A549 (cell line): Measurements from ENCODE around the gene MEGF9. TPM values are rescaled to one million over a fixed set of nuclear protein-coding genes. Genes with fewer than 3 reads are reported as not detected.

Experiments used
- ATAC-seq, 2 experiments: fragments of 200-7000 bp in 1 of 2; fragments of >200 bp in 1 of 2; cut with Nextera tagmentation in 1 of 2; cut with Tn5 transposase in 1 of 2; 3 replicates each; pipeline versions ENCODE4 v1.8.0 to v1.9.1; 2018 to 2020; ENCODE audit warnings: mild to moderate bottlenecking in 1 of 2, moderate library complexity in 1 of 2
- CTCF ChIA-PET: fragments of 300-600 bp; sonication (Branson Sonifier 250); formaldehyde crosslinking; extraction: SDS; loops from one replicate; lab custom pipeline; 2021; ENCODE audit warnings: antibody characterized with exemption, inconsistent platforms; lab: Yijun Ruan, JAX
- POLR2A ChIA-PET: fragments of 350-600 bp; formaldehyde crosslinking; extraction: SDS; loops from one replicate; lab custom pipeline; 2021; ENCODE audit warnings: antibody characterized with exemption, inconsistent platforms; lab: Yijun Ruan, JAX
- DNase-seq, 2 experiments: peaks; one replicate each; pipeline versions ENCODE4 v3.0.0 to v3.0.0-alpha.2; 2011 to 2016; ENCODE audit warnings: low read depth in 1 of 2, low spot score in 1 of 2
- FAIRE-seq: peaks from 2 replicates; lab custom pipeline; 2011; peaks lifted over from hg19 to GRCh38; lab: Jason Lieb, UNC
- H3K27ac ChIP-seq, 2 experiments: fragments of >200 bp; sonication (Bioruptor Twin); formaldehyde crosslinking; 3 replicates each; pipeline ENCODE4 v1.5.1; 2016 to 2017
- H3K4me1 ChIP-seq: fragments of >200 bp; sonication (Bioruptor Twin); formaldehyde crosslinking; 3 replicates; pipeline ENCODE4 v1.6.1; 2016
- H3K4me2 ChIP-seq: fragments of >200 bp; sonication (Bioruptor Twin); formaldehyde crosslinking; 3 replicates; pipeline ENCODE4 v1.6.1; 2016
- H3K4me3 ChIP-seq: fragments of >200 bp; sonication (Bioruptor Twin); formaldehyde crosslinking; 3 replicates; pipeline ENCODE4 v1.5.1; 2016
- H3K9me3 ChIP-seq: fragments of >200 bp; sonication (Bioruptor Twin); formaldehyde crosslinking; 3 replicates; pipeline ENCODE4 v1.6.1; 2016
- BHLHE40 ChIP-seq: IDR thresholded peaks from 2 replicates; pipeline ENCODE4 v1.6.1; 2012; ENCODE audit warnings: low read depth, low read length, inconsistent platforms
- CEBPB ChIP-seq, 2 experiments: fragments of >200 bp in 1 of 2; sonication (Bioruptor Twin) in 1 of 2; formaldehyde crosslinking in 1 of 2; IDR thresholded peaks; 2 replicates each; pipeline ENCODE4 v1.6.1; 2012 to 2016
- CHD2 ChIP-seq: fragments of 150-350 bp; IDR thresholded peaks from 2 replicates; pipeline ENCODE4 v1.6.1; 2014; ENCODE audit warnings: low read length; ENCODE audit not compliant: partially characterized antibody
- EHMT2 ChIP-seq: fragments of 200-600 bp; sonication (generic); IDR thresholded peaks from 2 replicates; pipeline ENCODE4 v1.6.1; 2016; ENCODE audit warnings: antibody characterized with exemption, low read depth, mild to moderate bottlenecking, moderate library complexity
- ESRRA ChIP-seq: fragments of 150-350 bp; IDR thresholded peaks from 2 replicates; pipeline ENCODE4 v1.6.1; 2014; ENCODE audit warnings: mild to moderate bottlenecking, low read length, borderline replicate concordance
- FOSL2 ChIP-seq, 2 experiments: fragments of 450-650 bp in 1 of 2; fragments of >200 bp in 1 of 2; sonication (Bioruptor Twin) in 1 of 2; formaldehyde crosslinking; IDR thresholded peaks; 2 replicates each; pipeline versions ENCODE4 v1.5.0 to v1.6.1; 2016 to 2020; ENCODE audit warnings: mild to moderate bottlenecking in 1 of 2, moderate library complexity in 1 of 2
- GATA3 ChIP-seq: IDR thresholded peaks from 2 replicates; pipeline ENCODE4 v1.6.1; 2012; ENCODE audit warnings: borderline replicate concordance
- HDAC2 ChIP-seq: fragments of 200-600 bp; sonication (generic); IDR thresholded peaks from 2 replicates; pipeline ENCODE4 v1.6.1; 2016
- HMGXB4 ChIP-seq: fragments of 250-450 bp; sonication (Bioruptor Pico); IDR thresholded peaks from 2 replicates; pipeline ENCODE4 v1.5.0; 2021; ENCODE audit warnings: mild to moderate bottlenecking, moderate library complexity, borderline replicate concordance
- HOXA7 ChIP-seq: fragments of 250-450 bp; sonication (Bioruptor Pico); IDR thresholded peaks from 2 replicates; pipeline ENCODE4 v1.5.0; 2020; ENCODE audit warnings: mild to moderate bottlenecking, moderate library complexity
- HOXB13 ChIP-seq: fragments of 250-450 bp; sonication (Bioruptor Pico); IDR thresholded peaks from 2 replicates; pipeline ENCODE4 v1.5.0; 2020; ENCODE audit warnings: low read depth, mild to moderate bottlenecking, moderate library complexity
- MAFK ChIP-seq: fragments of 450-650 bp; IDR thresholded peaks from 2 replicates; pipeline ENCODE4 v1.6.1; 2014; ENCODE audit not compliant: partially characterized antibody
- MAX ChIP-seq: IDR thresholded peaks from 2 replicates; pipeline ENCODE4 v1.6.1; 2012
- MAZ ChIP-seq: fragments of 150-350 bp; IDR thresholded peaks from 2 replicates; pipeline ENCODE4 v1.6.1; 2014; ENCODE audit warnings: antibody characterized with exemption, low read depth, low read length, borderline replicate concordance
- NFE2L2 ChIP-seq: fragments of 150-350 bp; conservative IDR thresholded peaks from 2 replicates; pipeline ENCODE4 v1.6.1; 2014; ENCODE audit warnings: low read length
- PHF8 ChIP-seq: fragments of 200-600 bp; sonication (generic); IDR thresholded peaks from 2 replicates; pipeline ENCODE4 v1.6.1; 2016; ENCODE audit warnings: low read depth, mild to moderate bottlenecking, antibody characterized with exemption, moderate library complexity, borderline replicate concordance
- POLR2A ChIP-seq: IDR thresholded peaks from 2 replicates; pipeline ENCODE4 v1.6.1; 2012; ENCODE audit warnings: mild to moderate bottlenecking, low read length
- RAD21 ChIP-seq, 2 experiments: fragments of >200 bp in 1 of 2; sonication (Bioruptor Twin) in 1 of 2; formaldehyde crosslinking in 1 of 2; IDR thresholded peaks in 1 of 2; conservative IDR thresholded peaks in 1 of 2; 2 replicates in 1 of 2; 3 replicates in 1 of 2; pipeline ENCODE4 v1.6.1; 2012 to 2018; ENCODE audit warnings: inconsistent platforms in 1 of 2
- RARB ChIP-seq: fragments of 250-450 bp; sonication (Bioruptor Pico); IDR thresholded peaks from 2 replicates; pipeline ENCODE4 v1.8.0; 2021; ENCODE audit warnings: mild to moderate bottlenecking, moderate library complexity
- RCOR1 ChIP-seq: fragments of 150-350 bp; IDR thresholded peaks from 2 replicates; pipeline ENCODE4 v1.6.1; 2014; ENCODE audit warnings: antibody characterized with exemption, low read length, low read depth
- RFX5 ChIP-seq: fragments of 450-650 bp; IDR thresholded peaks from 2 replicates; pipeline ENCODE4 v1.7.1; 2014; ENCODE audit warnings: antibody characterized with exemption, mild to moderate bottlenecking, moderate library complexity
- SREBF2 ChIP-seq: fragments of 450-650 bp; IDR thresholded peaks from 2 replicates; pipeline ENCODE4 v1.6.1; 2014; ENCODE audit warnings: mild to moderate bottlenecking, moderate library complexity
- TP53 ChIP-seq: fragments of 250-450 bp; sonication (Bioruptor Pico); IDR thresholded peaks from 2 replicates; pipeline ENCODE4 v1.5.0; 2021; ENCODE audit warnings: mild to moderate bottlenecking, moderate library complexity
- ZNF302 ChIP-seq: fragments of 250-450 bp; sonication (Bioruptor Pico); IDR thresholded peaks from 2 replicates; pipeline ENCODE4 v1.9.0; 2021; ENCODE audit warnings: inconsistent platforms, mild to moderate bottlenecking, moderate library complexity
- ZSCAN20 ChIP-seq: fragments of 250-450 bp; sonication (Bioruptor Pico); IDR thresholded peaks from 2 replicates; pipeline ENCODE4 v1.8.0; 2022; ENCODE audit warnings: mild to moderate bottlenecking, moderate library complexity
- WGBS: methylation state at CpG from one replicate; pipeline ENCODE4 v1.1.6; 2017; ENCODE audit errors: missing lambda C conversion rate; 5-methylcytosine and 5-hydroxymethylcytosine counted together
- polyA plus RNA-seq, 4 experiments: library from polyadenylated mRNA; depleted of rRNA in 3 of 4; stranded (reverse); fragments of >200 nt; fragmentation: RNase III in 1 of 4; extraction: RNeasy Plus Mini Kit Qiagen cat#74134 plus additional on column Dnase treatment in 1 of 4; gene quantifications; 2 replicates in 3 of 4; 3 replicates in 1 of 4; pipeline ENCODE4 v1.2.3, GENCODE V29; 2011 to 2017
- TF ChIP-seq, protein P1 (sequence below): IDR thresholded peaks from 2 replicates; pipeline ENCODE4 v1.6.1; 2012; ENCODE audit warnings: low read depth, borderline replicate concordance
- TF ChIP-seq, protein P2 (sequence below): fragments of 250-450 bp; sonication (Bioruptor Pico); IDR thresholded peaks from 2 replicates; pipeline ENCODE4 v1.5.0; 2020; ENCODE audit warnings: low read depth, mild to moderate bottlenecking, moderate library complexity
- TF ChIP-seq, protein P3 (sequence below): IDR thresholded peaks from 2 replicates; pipeline ENCODE4 v1.6.1; 2012

The MEGF9 gene
- polyA plus RNA-seq, 2 of the 4 experiments (the other 2 are of a cell fraction): 25.7 to 33.4 TPM

DNA sequence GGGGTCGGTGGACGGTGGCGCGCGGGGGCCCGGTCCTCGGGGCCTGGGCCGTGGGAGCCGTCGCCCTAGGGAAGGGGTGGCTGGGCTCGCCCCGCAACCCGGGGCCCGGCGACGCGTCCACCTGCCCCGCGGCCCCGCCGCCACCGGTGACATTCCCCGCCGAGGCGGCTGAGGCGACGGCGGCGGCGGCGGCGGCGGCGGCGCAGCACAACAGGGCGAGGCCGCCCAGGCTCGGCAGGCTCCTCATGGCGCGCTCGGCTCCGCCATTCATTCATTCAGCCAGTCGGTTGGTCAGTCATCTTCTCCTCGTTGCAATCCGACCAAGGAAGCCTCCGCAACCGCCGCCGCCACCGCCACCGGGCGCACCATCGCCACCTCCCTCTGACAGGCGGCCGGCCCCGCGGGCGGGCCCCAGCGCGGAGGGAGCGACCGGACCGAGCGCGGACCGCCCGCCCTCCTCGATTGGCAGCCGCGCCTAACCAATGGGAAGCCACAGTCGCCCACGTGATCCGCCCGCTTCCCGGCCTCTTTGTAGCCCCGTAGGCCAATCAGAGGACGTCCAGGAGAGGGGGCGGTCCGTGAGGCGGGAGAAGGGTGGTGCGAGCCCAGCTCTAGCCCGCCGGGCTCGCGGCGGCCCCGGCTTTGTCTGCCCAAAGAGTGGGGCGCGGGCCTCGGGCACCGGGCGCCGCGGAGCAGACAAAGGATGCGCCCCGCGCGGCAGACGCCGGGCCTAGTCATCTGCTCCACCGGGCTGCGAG, at the start of gene MEGF9 (continued):
- TF ChIP-seq, protein P1, sequence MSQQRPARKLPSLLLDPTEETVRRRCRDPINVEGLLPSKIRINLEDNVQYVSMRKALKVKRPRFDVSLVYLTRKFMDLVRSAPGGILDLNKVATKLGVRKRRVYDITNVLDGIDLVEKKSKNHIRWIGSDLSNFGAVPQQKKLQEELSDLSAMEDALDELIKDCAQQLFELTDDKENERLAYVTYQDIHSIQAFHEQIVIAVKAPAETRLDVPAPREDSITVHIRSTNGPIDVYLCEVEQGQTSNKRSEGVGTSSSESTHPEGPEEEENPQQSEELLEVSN: peak; percentile 38; the same call in 1 of the 2 replicates
- TF ChIP-seq, protein P2, sequence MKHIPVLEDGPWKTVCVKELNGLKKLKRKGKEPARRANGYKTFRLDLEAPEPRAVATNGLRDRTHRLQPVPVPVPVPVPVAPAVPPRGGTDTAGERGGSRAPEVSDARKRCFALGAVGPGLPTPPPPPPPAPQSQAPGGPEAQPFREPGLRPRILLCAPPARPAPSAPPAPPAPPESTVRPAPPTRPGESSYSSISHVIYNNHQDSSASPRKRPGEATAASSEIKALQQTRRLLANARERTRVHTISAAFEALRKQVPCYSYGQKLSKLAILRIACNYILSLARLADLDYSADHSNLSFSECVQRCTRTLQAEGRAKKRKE: no peak
- TF ChIP-seq EHMT2 (no peak), ZNF302 (CRISPR knock-in tag) (no peak), MAZ (no peak), MAFK (no peak), PHF8 (peak; percentile 67; the same call in 1 of the 2 replicates), HDAC2 (no peak), RCOR1 (no peak), POLR2A (peak; percentile 59), MAX (0 out of 2 replicates have a peak, but pooled peaks have one; percentile 33), RFX5 (no peak), CEBPB (IDR thresholded peaks at IDR 0.05) (no peak), TP53 (CRISPR knock-in tag) (no peak), BHLHE40 (no peak), ESRRA (no peak), HOXB13 (CRISPR knock-in tag) (no peak), RAD21 (conservative IDR thresholded peaks at IDR 0.05 in 1 of 2, IDR thresholded peaks at IDR 0.05 in 1 of 2) (no peak), ZSCAN20 (CRISPR knock-in tag) (no peak)
- TF ChIP-seq, protein P3, sequence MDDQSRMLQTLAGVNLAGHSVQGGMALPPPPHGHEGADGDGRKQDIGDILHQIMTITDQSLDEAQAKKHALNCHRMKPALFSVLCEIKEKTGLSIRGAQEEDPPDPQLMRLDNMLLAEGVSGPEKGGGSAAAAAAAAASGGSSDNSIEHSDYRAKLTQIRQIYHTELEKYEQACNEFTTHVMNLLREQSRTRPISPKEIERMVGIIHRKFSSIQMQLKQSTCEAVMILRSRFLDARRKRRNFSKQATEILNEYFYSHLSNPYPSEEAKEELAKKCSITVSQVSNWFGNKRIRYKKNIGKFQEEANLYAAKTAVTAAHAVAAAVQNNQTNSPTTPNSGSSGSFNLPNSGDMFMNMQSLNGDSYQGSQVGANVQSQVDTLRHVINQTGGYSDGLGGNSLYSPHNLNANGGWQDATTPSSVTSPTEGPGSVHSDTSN: peak; percentile 95

DNA sequence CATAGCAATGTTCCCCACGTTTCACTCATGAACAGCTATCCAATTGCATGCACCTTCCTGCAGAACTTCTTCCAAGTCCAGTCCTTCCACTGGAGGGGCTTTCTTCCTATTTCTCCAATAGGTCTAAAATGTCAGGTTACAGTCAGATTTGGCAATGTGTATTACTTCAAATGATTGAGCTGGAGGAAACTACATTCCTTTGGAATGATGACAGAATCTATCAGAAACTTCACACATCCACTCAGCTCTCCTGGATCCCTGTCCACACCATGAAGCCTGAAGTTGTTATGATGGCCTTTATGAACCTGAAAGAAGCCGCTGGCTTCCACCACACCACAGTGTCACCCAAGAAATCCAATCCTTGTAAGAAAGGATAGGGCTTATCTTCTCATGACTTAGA, 46.7 kb upstream of the MEGF9 start:
- DNase-seq: no peak
- H3K27ac ChIP-seq: no peak overlapping the region
- ATAC-seq: no peak
- H3K4me3 ChIP-seq: no peak overlapping the region
- no peaks in the 10 kb centered on the region for H3K9me3 ChIP-seq
- POLR2A ChIA-PET: interaction anchor here (0.6 kb wide), 1 partner anchor 17 kb away, joined by 3 read pairs; no protein-coding TSS in a partner anchor
- no peaks in the 10 kb centered on the region; the same call in 2 of the 3 replicates for H3K4me1 ChIP-seq
- TF ChIP-seq PHF8: no peak
- no peak for TF ChIP-seq SREBF2
- TF ChIP-seq FOSL2 (IDR thresholded peaks at IDR 0.05): no peak
- TF ChIP-seq FOSL2 (CRISPR knock-in tag; IDR thresholded peaks at IDR 0.05): no peak
- no peak for TF ChIP-seq NFE2L2
- no peak for TF ChIP-seq HOXA7 (CRISPR knock-in tag)
- no peak for TF ChIP-seq HMGXB4 (CRISPR knock-in tag)
- TF ChIP-seq RARB (CRISPR knock-in tag): no peak
- TF ChIP-seq CHD2: no peak
- TF ChIP-seq ESRRA: no peak
- TF ChIP-seq RAD21 (conservative IDR thresholded peaks at IDR 0.05 in 1 of 2, IDR thresholded peaks at IDR 0.05 in 1 of 2): no peak
- TF ChIP-seq GATA3: no peak
- CTCF ChIA-PET: interaction anchor here (0.6 to 1.5 kb wide), 4 partner anchors 106 to 299 kb away, joined by 3 to 5 read pairs (median 3); no protein-coding TSS in a partner anchor
- FAIRE-seq: no peak
- WGBS: 88% methylated on average over 2 of the region's 2 CpGs
- no peak overlapping the region for H3K4me2 ChIP-seq
